Activated CD4-positive, alpha-beta memory T cell treated with anti-CD3 and anti-CD28 coated beads, Interleukin-2, amount 10 ng/mL, durations not matched to agents 7 days and 5 days (primary cell): ENCODE results near the gene NDUFC2. TPM values are rescaled to one million over a fixed set of nuclear protein-coding genes. Genes with fewer than 3 reads are reported as not detected.

Experiments
- total RNA-seq, 2 experiments: library from RNA; stranded (reverse); gene quantifications; one replicate each; pipeline ENCODE4 v1.2.3, GENCODE V29; 2021

Gene NDUFC2
- total RNA-seq, 2 experiments from 2014 or later, result 204 to 210 TPM

Other genes starting within 250 kb of the NDUFC2 start
- 10 to 100 TPM; 51.2 to 52.0 TPM for gene INTS4, start 85.2 kb downstream of the NDUFC2 start, total RNA-seq
- under 1 TPM; 0.15 to 0.45 TPM for gene KCTD14, start 56.6 kb downstream of the NDUFC2 start, total RNA-seq
- gene THRSP, start 16.0 kb downstream of the NDUFC2 start, total RNA-seq, result not detected
- 10 to 100 TPM; 40.2 to 48.1 TPM for gene ALG8, start 59.8 kb upstream of the NDUFC2 start, total RNA-seq
- 1 to 10 TPM; 7.5 to 9.3 TPM for gene KCTD21, start 108.8 kb upstream of the NDUFC2 start, total RNA-seq
- gene USP35, start 109.1 kb upstream of the NDUFC2 start, total RNA-seq, result 10 to 100 TPM; 10.8 to 12.1 TPM